Astrocyte of the cerebellum (primary cell): Measurements from ENCODE around the gene MNAT1.

Source experiments
- DNase-seq: peaks from one replicate; pipeline ENCODE4 v3.0.0-alpha.2; 2011; ENCODE audit warnings: low read depth
- H3K4me3 ChIP-seq: 2 replicates; pipeline ENCODE4 v1.5.1; 2011; ENCODE audit warnings: mild to moderate bottlenecking, low read depth, low read length, moderate library complexity
- CTCF ChIP-seq: IDR thresholded peaks from 2 replicates; pipeline ENCODE4 v1.5.1; 2012; ENCODE audit warnings: low read length, low read depth, moderate library complexity, mild to moderate bottlenecking; ENCODE audit errors: missing control alignments
- in situ Hi-C: cut with HindIII; loops from 2 replicates; pipeline ENCODE4 v1.10.0; 2017; ENCODE audit warnings: low sequenced_read_pairs

The MNAT1 gene

GRCh38 chr14:60943637-60944032, 209.1 kb downstream of the MNAT1 start:
- H3K4me3 ChIP-seq, result no peak overlapping the region
- in situ Hi-C loops, result no loop called here
- TF ChIP-seq CTCF, result no peak
- no peak for DNase-seq

GRCh38 chr14:60944204-60944603, 209.6 kb downstream of the MNAT1 start:
- TF ChIP-seq CTCF, result no peak
- H3K4me3 ChIP-seq, result no peak overlapping the region
- DNase-seq, result no peak
- in situ Hi-C loops, result no loop called here

GRCh38 chr14:60945984-60946383, 211.4 kb downstream of the MNAT1 start:
- in situ Hi-C loops, result no loop called here
- H3K4me3 ChIP-seq, result no peak overlapping the region
- TF ChIP-seq CTCF, result no peak
- DNase-seq, result no peak

- no peak overlapping the region for H3K4me3 ChIP-seq
- DNase-seq, result no peak
- no peak for TF ChIP-seq CTCF
- in situ Hi-C loops, result no loop called here
These were observed 212.2 kb downstream of the MNAT1 start for GRCh38 chr14:60946773-60947172.

GRCh38 chr14:60951776-60952435, 217.3 kb downstream of the MNAT1 start:
- H3K4me3 ChIP-seq, result no peak overlapping the region
- no peak for TF ChIP-seq CTCF
- in situ Hi-C loops, result no loop called here
- peak; percentile 70 for DNase-seq

GRCh38 chr14:60956202-60956601, 221.6 kb downstream of the MNAT1 start:
- no peak for TF ChIP-seq CTCF
- H3K4me3 ChIP-seq, result no peak overlapping the region
- DNase-seq, result no peak
- in situ Hi-C loops, result no loop called here
